HepG2 (cell line): Measurements from ENCODE around the gene TCERG1L. TPM values are rescaled to one million over a fixed set of nuclear protein-coding genes. Genes with fewer than 3 reads are reported as not detected.
A peak's percentile ranks its signal among the peaks of the same experiment; 100 is the strongest.

Source experiments
- ATAC-seq: fragments of 200-7000 bp; cut with Tn5 transposase; 3 replicates; pipeline ENCODE4 v1.9.1; 2020; ENCODE audit warnings: mild to moderate bottlenecking, moderate library complexity
- BruUV-seq: library from RNA; stranded (reverse); fragments of 400-500 nt; replicated peaks from 2 replicates; lab custom pipeline; 2021; lab: Mats Ljungman, UMichigan
- CTCF ChIA-PET: fragments of 300-600 bp; formaldehyde crosslinking; extraction: SDS; loops from one replicate; lab custom pipeline; 2021; ENCODE audit warnings: low total read pairs, inconsistent platforms, low intra/inter-chr PET ratio; lab: Yijun Ruan, JAX
- POLR2A ChIA-PET: fragments of 350-600 bp; sonication (Branson Sonifier 250); formaldehyde crosslinking; loops from one replicate; lab custom pipeline; 2020; ENCODE audit warnings: antibody characterized with exemption, inconsistent platforms; lab: Yijun Ruan, JAX
- DNase-seq: peaks from one replicate; pipeline ENCODE4 v3.0.0-alpha.2; 2015; ENCODE audit warnings: low spot score
- FAIRE-seq: peaks from 3 replicates; lab custom pipeline; 2011; peaks lifted over from hg19 to GRCh38; lab: Jason Lieb, UNC
- H2AFZ ChIP-seq: one replicate; pipeline ENCODE4 v1.6.1; 2011; ENCODE audit warnings: low read length, inconsistent platforms
- H3K27ac ChIP-seq: fragments of 300-600 bp; 3 replicates; pipeline ENCODE4 v1.8.0; 2011; ENCODE audit warnings: mixed run types, mild to moderate bottlenecking, mixed read lengths, low read length, inconsistent platforms; ENCODE audit not compliant: insufficient read depth; ENCODE audit errors: extremely low read length
- H3K27me3 ChIP-seq, 2 experiments: fragments of 200-600 bp in 1 of 2; 2 replicates in 1 of 2; 3 replicates in 1 of 2; pipeline versions ENCODE4 v1.6.0 to v1.8.0; 2011; ENCODE audit warnings: low read length in 2 of 2, mild to moderate bottlenecking in 2 of 2, moderate library complexity in 2 of 2, inconsistent platforms in 1 of 2; ENCODE audit not compliant: insufficient read depth in 2 of 2, control insufficient read depth in 1 of 2
- H3K36me3 ChIP-seq, 2 experiments: fragments of 200-600 bp in 1 of 2; replicated peaks in 1 of 2; 2 replicates in 1 of 2; 3 replicates in 1 of 2; pipeline versions ENCODE4 v1.5.1 to v1.8.0; 2011; ENCODE audit warnings: low read length in 2 of 2, inconsistent platforms in 1 of 2; ENCODE audit not compliant: insufficient read depth in 2 of 2, control insufficient read depth in 1 of 2
- H3K4me1 ChIP-seq: 2 replicates; pipeline ENCODE4 v1.5.1; 2012; ENCODE audit warnings: low read length, inconsistent platforms; ENCODE audit not compliant: insufficient read depth
- H3K4me2 ChIP-seq: 2 replicates; pipeline ENCODE4 v1.6.0; 2011; ENCODE audit warnings: low read depth, low read length, inconsistent platforms
- H3K4me3 ChIP-seq, 3 experiments: fragments of 200-600 bp in 1 of 3; sonication (generic), shearing (Covaris generic) in 1 of 3; replicated peaks in 1 of 3; 2 replicates each; pipeline ENCODE4 v1.5.1; 2011 to 2016; ENCODE audit warnings: low read length in 3 of 3, inconsistent platforms in 2 of 3, low read depth in 2 of 3, mild to moderate bottlenecking in 2 of 3, control low read depth in 1 of 3, mixed read lengths in 1 of 3; ENCODE audit not compliant: insufficient read depth in 1 of 3
- H3K79me2 ChIP-seq: one replicate; pipeline ENCODE4 v1.6.1; 2011; ENCODE audit warnings: low read length, inconsistent platforms; ENCODE audit not compliant: insufficient read depth
- H3K9ac ChIP-seq: 2 replicates; pipeline ENCODE4 v1.6.0; 2011; ENCODE audit warnings: mild to moderate bottlenecking, low read depth, low read length, inconsistent platforms; ENCODE audit not compliant: insufficient read depth
- H3K9me3 ChIP-seq: 2 replicates; pipeline ENCODE4 v1.5.1; 2012; ENCODE audit warnings: mild to moderate bottlenecking, low read length
- H4K20me1 ChIP-seq: 2 replicates; pipeline ENCODE4 v1.6.0; 2011; ENCODE audit warnings: inconsistent platforms, mild to moderate bottlenecking, low read length, moderate library complexity; ENCODE audit not compliant: insufficient read depth
- CREB1 ChIP-seq, 2 experiments: fragments of 450-650 bp in 1 of 2; IDR thresholded peaks; 2 replicates each; pipeline ENCODE4 v1.6.1; 2016 to 2017; ENCODE audit warnings: control low read depth in 1 of 2, mild to moderate bottlenecking in 1 of 2, missing compliant biosample characterization in 1 of 2, missing genetic modification characterization in 1 of 2
- HCFC1 ChIP-seq: fragments of 150-350 bp; IDR thresholded peaks from 2 replicates; pipeline ENCODE4 v1.6.1; 2014; ENCODE audit warnings: low read depth, low read length
- KAT2B ChIP-seq: fragments of 150-350 bp; IDR thresholded peaks from 2 replicates; pipeline ENCODE4 v1.6.1; 2014; ENCODE audit warnings: low read depth, low read length, borderline replicate concordance
- ZNF501 ChIP-seq: sonication (generic); formaldehyde crosslinking; IDR thresholded peaks from 2 replicates; pipeline ENCODE4 v1.5.1; 2020; ENCODE audit warnings: mild to moderate bottlenecking, moderate library complexity, missing genetic modification reagents
- WGBS: methylation state at CpG from one replicate; pipeline ENCODE4 v1.1.6; 2017; ENCODE audit warnings: low lambda C conversion rate; 5-methylcytosine and 5-hydroxymethylcytosine counted together
- in situ Hi-C: cut with HindIII; loops from 2 replicates; pipeline ENCODE4 v1.10.0; 2017; ENCODE audit warnings: low pct_unique_long_range_greater_than_20kb; ENCODE audit not compliant: extremely low pct_ligation_motif_present
- intact Hi-C: fragments of 100-400 bp; cut with micrococcal nuclease; formaldehyde crosslinking; loops from one replicate; pipeline ENCODE4 v1.10.0; 2022; ENCODE audit not compliant: unreplicated experiment
- polyA plus RNA-seq, 8 experiments: library from polyadenylated mRNA; depleted of rRNA in 3 of 8; stranded (reverse) in 7 of 8; unstranded in 1 of 8; fragments of >200 nt; fragmentation: Illumina TruSeq in 4 of 8; extraction: Trizol in 4 of 8; gene quantifications; 2 replicates each; pipeline versions ENCODE4 v1.2.1 to v1.2.3, GENCODE V29; 2011 to 2016; ENCODE audit warnings: low read depth in 4 of 8, missing spikeins in 1 of 8, mixed read lengths in 1 of 8; ENCODE audit not compliant: insufficient read depth in 1 of 8
- total RNA-seq, 5 experiments: library from RNA; depleted of rRNA; stranded (reverse); fragments of >200 nt; fragmentation: Illumina TruSeq; extraction: Trizol; gene quantifications; 2 replicates each; pipeline ENCODE4 v1.2.3, GENCODE V29; 2016; ENCODE audit warnings: low read depth in 1 of 5

Gene TCERG1L
- total and polyA plus RNA-seq, 2 of the 13 experiments (the other 11 are each of a cell fraction or from before 2014, with no cell fraction given): not detected

DNA sequence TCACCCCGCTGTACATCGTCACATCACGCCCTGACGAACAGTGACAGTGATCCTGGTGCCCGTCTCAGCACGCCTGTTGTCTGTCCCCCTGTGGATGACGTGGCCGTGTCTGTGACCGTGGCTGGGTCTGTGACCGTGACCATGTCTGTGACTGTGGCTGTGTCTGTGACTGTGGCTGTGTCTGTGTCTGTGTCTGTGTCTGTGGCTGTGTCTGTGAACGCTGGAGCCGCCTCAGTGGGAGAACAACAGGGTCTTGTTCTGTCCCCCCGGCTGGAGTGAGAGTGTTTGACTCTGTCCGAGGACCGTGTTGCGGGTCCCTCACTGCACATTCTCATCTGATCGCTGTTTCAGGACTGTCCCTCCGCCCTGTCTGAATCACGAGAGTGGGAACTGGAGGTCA is 202.2 kb downstream of the TCERG1L start:
- no peaks in the 10 kb centered on the region for H3K4me1 ChIP-seq
- H4K20me1 ChIP-seq: no peaks in the 10 kb centered on the region
- ChIA-PET CTCF (no interaction called here), POLR2A (no interaction called here)
- no peak overlapping the region for H3K4me3 ChIP-seq
- FAIRE-seq (no peak), ATAC-seq (no peak), DNase-seq (no peak)
- H3K36me3 ChIP-seq: no peaks in the 10 kb centered on the region
- H3K27ac ChIP-seq: no peak overlapping the region
- BruUV-seq: no TSS peak
- no peak overlapping the region for H3K4me2 ChIP-seq
- H3K9me3 ChIP-seq: no peaks in the 10 kb centered on the region; the same call in 1 of the 2 replicates
- peaks cover 0 to 42% of the 10 kb centered on the region in 2 experiments; a peak in 3 of 5 replicates for H3K27me3 ChIP-seq
- WGBS: 55% methylated on average over 10 of the region's 19 CpGs
- in situ Hi-C loops: no loop called here
- intact Hi-C loops: no loop called here
- H3K79me2 ChIP-seq: no peaks in the 10 kb centered on the region
- TF ChIP-seq HCFC1 (no peak), CREB1 (IDR thresholded peaks at IDR 0.05) (peak; percentile 13; the same call in 1 of the 2 replicates), CREB1 (CRISPR knock-in tag; IDR thresholded peaks at IDR 0.05) (no peak)
- no peak overlapping the region for H3K9ac ChIP-seq
- H2AFZ ChIP-seq: no peak overlapping the region

DNA sequence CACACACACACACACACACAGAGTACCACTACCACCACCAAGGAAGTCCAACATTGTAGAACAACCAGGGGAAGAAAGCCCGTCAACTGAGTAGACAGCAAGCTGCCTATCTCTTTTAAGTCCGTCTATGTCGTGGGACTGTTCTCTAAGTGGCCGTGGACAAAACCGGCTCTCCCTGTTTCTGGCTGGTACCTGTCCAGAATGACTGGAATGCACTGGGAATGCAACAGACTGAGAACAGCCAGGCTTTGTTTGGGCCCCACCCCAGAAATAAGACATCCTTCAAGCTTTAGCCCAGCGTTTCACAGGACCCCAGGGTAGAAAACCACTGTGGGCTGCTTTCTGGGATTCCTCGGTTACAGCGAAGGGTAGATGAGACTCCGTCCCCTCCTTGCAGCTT is 203.6 kb downstream of the TCERG1L start:
- TF ChIP-seq ZNF501 (CRISPR knock-in tag): no peak
- TF ChIP-seq KAT2B: no peak
- ATAC-seq (no peak), FAIRE-seq (no peak), DNase-seq (no peak)
- Histone ChIP-seq H3K79me2 (no peaks in the 10 kb centered on the region), H4K20me1 (no peaks in the 10 kb centered on the region), H3K4me3 (no peak overlapping the region), H3K4me2 (no peak overlapping the region), H3K27me3 (peaks cover 0 to 38% of the 10 kb centered on the region in 2 experiments; a peak in 3 of 5 replicates), H3K36me3 (no peaks in the 10 kb centered on the region), H3K27ac (no peak overlapping the region), H3K9me3 (no peaks in the 10 kb centered on the region; the same call in 1 of the 2 replicates), H3K9ac (no peak overlapping the region), H3K4me1 (no peaks in the 10 kb centered on the region), H2AFZ (no peak overlapping the region)
- in situ Hi-C loops (no loop called here), intact Hi-C loops (no loop called here)
- 59% methylated on average over 5 of the region's 9 CpGs for WGBS
- CTCF ChIA-PET: no interaction called here
- POLR2A ChIA-PET: no interaction called here
- BruUV-seq: no TSS peak
